Activated naive CD8-positive, alpha-beta T cell treated with anti-CD3 and anti-CD28 coated beads, Interleukin-2, amount 50 U/mL, for 24 hours (primary cell): ENCODE data around the gene ZNF469.

Experiments used
- ATAC-seq: fragments of 150-1000 bp; cut with Tn5 transposase; one replicate; pipeline ENCODE4 v1.10.0; 2021
- DNase-seq: peaks from one replicate; pipeline ENCODE4 v3.0.0; 2021
- H3K27ac Mint-ChIP-seq: one replicate; pipeline ENCODE4 v1.8.0; 2021; ENCODE audit warnings: mild to moderate bottlenecking, mixed read lengths
- H3K27me3 Mint-ChIP-seq: one replicate; pipeline ENCODE4 v1.8.0; 2021; ENCODE audit warnings: mixed read lengths
- H3K36me3 Mint-ChIP-seq: one replicate; pipeline ENCODE4 v1.8.0; 2021; ENCODE audit warnings: low read depth, mixed read lengths
- H3K4me1 Mint-ChIP-seq: one replicate; pipeline ENCODE4 v1.8.0; 2021; ENCODE audit warnings: mixed read lengths
- H3K4me3 Mint-ChIP-seq: one replicate; pipeline ENCODE4 v1.8.0; 2021; ENCODE audit warnings: mild to moderate bottlenecking, moderate library complexity, mixed read lengths
- H3K9me3 Mint-ChIP-seq: one replicate; pipeline ENCODE4 v1.8.0; 2021; ENCODE audit warnings: mixed read lengths

ZNF469 gene

GRCh38 chr16:88395669-88396584 is 13.2 kb downstream of the ZNF469 start:
- no peak for DNase-seq
- Mint-ChIP-seq H3K27ac (no peak overlapping the region), H3K4me3 (no peak overlapping the region), H3K4me1 (no peaks in the 10 kb centered on the region), H3K36me3 (no peaks in the 10 kb centered on the region), H3K27me3 (peaks cover 9% of the 10 kb centered on the region), H3K9me3 (peaks cover 5% of the 10 kb centered on the region)
- ATAC-seq: no peak

GRCh38 chr16:88398170-88398873 is 15.6 kb downstream of the ZNF469 start:
- no peaks in the 10 kb centered on the region for H3K4me1 Mint-ChIP-seq
- no peak overlapping the region for H3K27ac Mint-ChIP-seq
- H3K9me3 Mint-ChIP-seq: peaks cover 5% of the 10 kb centered on the region
- no peak overlapping the region for H3K4me3 Mint-ChIP-seq
- H3K36me3 Mint-ChIP-seq: no peaks in the 10 kb centered on the region
- no peak for ATAC-seq
- H3K27me3 Mint-ChIP-seq: peaks cover 3% of the 10 kb centered on the region
- no peak for DNase-seq

- DNase-seq (no peak), ATAC-seq (no peak)
- no peak overlapping the region for H3K27ac Mint-ChIP-seq
- no peaks in the 10 kb centered on the region for H3K36me3 Mint-ChIP-seq
- no peaks in the 10 kb centered on the region for H3K4me1 Mint-ChIP-seq
- H3K4me3 Mint-ChIP-seq: no peak overlapping the region
- peaks cover 5% of the 10 kb centered on the region for H3K9me3 Mint-ChIP-seq
- peaks cover 3% of the 10 kb centered on the region for H3K27me3 Mint-ChIP-seq
These were observed 16.1 kb downstream of the ZNF469 start for GRCh38 chr16:88398874-88399178.

GRCh38 chr16:88400186-88400585 is 17.4 kb downstream of the ZNF469 start:
- Mint-ChIP-seq H3K27me3 (peaks cover 3% of the 10 kb centered on the region), H3K36me3 (no peaks in the 10 kb centered on the region), H3K4me3 (no peak overlapping the region), H3K9me3 (peaks cover 5% of the 10 kb centered on the region), H3K27ac (no peak overlapping the region), H3K4me1 (no peaks in the 10 kb centered on the region)
- ATAC-seq: no peak
- DNase-seq: no peak

GRCh38 chr16:88401604-88402246 is 19.0 kb downstream of the ZNF469 start:
- H3K9me3 Mint-ChIP-seq: peaks cover 5% of the 10 kb centered on the region
- DNase-seq: no peak
- no peaks in the 10 kb centered on the region for H3K36me3 Mint-ChIP-seq
- H3K4me1 Mint-ChIP-seq: no peaks in the 10 kb centered on the region
- ATAC-seq: no peak
- H3K27ac Mint-ChIP-seq: no peak overlapping the region
- H3K4me3 Mint-ChIP-seq: no peak overlapping the region
- peaks cover 3% of the 10 kb centered on the region for H3K27me3 Mint-ChIP-seq

- Mint-ChIP-seq H3K36me3 (no peaks in the 10 kb centered on the region), H3K9me3 (peaks cover 5% of the 10 kb centered on the region), H3K27me3 (peaks cover 3% of the 10 kb centered on the region), H3K4me1 (peaks cover under 1% of the 10 kb centered on the region), H3K4me3 (no peak overlapping the region), H3K27ac (no peak overlapping the region)
- DNase-seq (no peak), ATAC-seq (no peak)
These were observed 19.9 kb downstream of the ZNF469 start for GRCh38 chr16:88402551-88403240.

- ATAC-seq (no peak), DNase-seq (no peak)
- Mint-ChIP-seq H3K27me3 (peaks cover 3% of the 10 kb centered on the region), H3K4me3 (no peak overlapping the region), H3K36me3 (no peaks in the 10 kb centered on the region), H3K9me3 (no peaks in the 10 kb centered on the region), H3K4me1 (peaks cover 4% of the 10 kb centered on the region), H3K27ac (no peak overlapping the region)
These were observed 21.2 kb downstream of the ZNF469 start for GRCh38 chr16:88403794-88404581.

GRCh38 chr16:88404769-88405168 is 22.0 kb downstream of the ZNF469 start:
- peaks cover 3% of the 10 kb centered on the region for H3K27me3 Mint-ChIP-seq
- H3K36me3 Mint-ChIP-seq: no peaks in the 10 kb centered on the region
- H3K27ac Mint-ChIP-seq: no peak overlapping the region
- peaks cover 4% of the 10 kb centered on the region for H3K4me1 Mint-ChIP-seq
- H3K4me3 Mint-ChIP-seq: no peak overlapping the region
- H3K9me3 Mint-ChIP-seq: no peaks in the 10 kb centered on the region
- DNase-seq (no peak), ATAC-seq (no peak)

GRCh38 chr16:88405216-88406060 is 22.7 kb downstream of the ZNF469 start:
- Mint-ChIP-seq H3K9me3 (no peaks in the 10 kb centered on the region), H3K36me3 (no peaks in the 10 kb centered on the region), H3K27ac (no peak overlapping the region), H3K4me1 (peaks cover 4% of the 10 kb centered on the region), H3K4me3 (no peak overlapping the region), H3K27me3 (peaks cover 3% of the 10 kb centered on the region)
- ATAC-seq: no peak
- no peak for DNase-seq

GRCh38 chr16:88406096-88407041 is 23.6 kb downstream of the ZNF469 start:
- no peak overlapping the region for H3K27ac Mint-ChIP-seq
- no peaks in the 10 kb centered on the region for H3K36me3 Mint-ChIP-seq
- DNase-seq (no peak), ATAC-seq (no peak)
- peaks cover 3% of the 10 kb centered on the region for H3K27me3 Mint-ChIP-seq
- H3K9me3 Mint-ChIP-seq: no peaks in the 10 kb centered on the region
- H3K4me1 Mint-ChIP-seq: peaks cover 4% of the 10 kb centered on the region
- no peak overlapping the region for H3K4me3 Mint-ChIP-seq

- no peaks in the 10 kb centered on the region for H3K9me3 Mint-ChIP-seq
These were observed 24.3 kb downstream of the ZNF469 start for GRCh38 chr16:88407042-88407420.

GRCh38 chr16:88407807-88408206 is 25.0 kb downstream of the ZNF469 start:
- no peaks in the 10 kb centered on the region for H3K36me3 Mint-ChIP-seq
- no peaks in the 10 kb centered on the region for H3K27me3 Mint-ChIP-seq
- H3K4me1 Mint-ChIP-seq: peaks cover 4% of the 10 kb centered on the region
- ATAC-seq (no peak), DNase-seq (no peak)
- no peak overlapping the region for H3K4me3 Mint-ChIP-seq
- H3K9me3 Mint-ChIP-seq: no peaks in the 10 kb centered on the region
- no peak overlapping the region for H3K27ac Mint-ChIP-seq

More at GRCh38 chr16:88407042-88407420, 24.3 kb downstream of the ZNF469 start:
- DNase-seq: no peak
- ATAC-seq: no peak
- Mint-ChIP-seq H3K27ac (no peak overlapping the region), H3K4me3 (no peak overlapping the region), H3K36me3 (no peaks in the 10 kb centered on the region), H3K27me3 (no peaks in the 10 kb centered on the region), H3K4me1 (peaks cover 4% of the 10 kb centered on the region)
